Measurements from ENCODE around the gene LRP1. TPM values are rescaled to one million over a fixed set of nuclear protein-coding genes. Genes with fewer than 3 reads are reported as not detected.

Gene LRP1
- polyA plus RNA-seq, 1 donor (not counting 4 experiments of a cell fraction or from before 2014, with no cell fraction given): 4.9 TPM

GRCh38 chr12:57230381-57231155, 102.3 kb downstream of the LRP1 start:
- Histone ChIP-seq H3K79me2 (ENCODE audit: control insufficient read depth, insufficient read depth, low read length) (peaks cover 25% of the 10 kb centered on the region), H3K4me3 (ENCODE audit: control insufficient read depth in 2 of 3, extremely low read depth in 1 of 3, insufficient read depth in 2 of 3, low read depth in 1 of 3, low read length in 3 of 3) (peak overlapping the region; percentile 63 to 97 (median 72)), H3K36me3 (ENCODE audit: control insufficient read depth in 2 of 2, extremely low read depth in 1 of 2, insufficient read depth in 2 of 2, low read length in 2 of 2) (peaks cover 25 to 41% of the 10 kb centered on the region in 2 experiments), H2AFZ (ENCODE audit: control insufficient read depth, low read length) (no peak overlapping the region), H3K4me2 (ENCODE audit: control insufficient read depth, extremely low read depth, insufficient read depth, low read depth, low read length) (peak overlapping the region; percentile 96), H3K9ac (ENCODE audit: control insufficient read depth, extremely low read depth, insufficient read depth, low read length) (peak overlapping the region; percentile 98), H3K4me1 (ENCODE audit: control insufficient read depth, extremely low read depth, insufficient read depth, low read length) (peaks cover 43% of the 10 kb centered on the region), H3K9me1 (ENCODE audit: control insufficient read depth, extremely low read depth, insufficient read depth, low read length) (no peaks in the 10 kb centered on the region), H4K20me1 (ENCODE audit: control insufficient read depth, extremely low read depth, insufficient read depth, low read length) (no peaks in the 10 kb centered on the region), H3K9me3 (ENCODE audit: control insufficient read depth, low read depth, low read length) (no peaks in the 10 kb centered on the region), H3K27ac (ENCODE audit: control insufficient read depth, insufficient read depth, low read length) (peak overlapping the region; percentile 94), H3K27me3 (ENCODE audit: control insufficient read depth, extremely low read depth, insufficient read depth, low read length) (no peaks in the 10 kb centered on the region)
- dilution Hi-C loops (cut with MboI; ENCODE audit: extremely low pct_ligation_motif_present, low sequenced_read_pairs): no loop called here
- no peak for DNase-seq (ENCODE audit: low read depth, low spot score)
- TF ChIP-seq EZH2 (IDR thresholded peaks at IDR 0.05; ENCODE audit: low read length) (no peak), CTCF (optimal IDR thresholded peaks at IDR 0.05 in 1 of 3, IDR thresholded peaks at IDR 0.05 in 1 of 3, conservative IDR thresholded peaks at IDR 0.05 in 1 of 3; ENCODE audit: extremely low read depth in 1 of 3, insufficient read depth in 2 of 3, low read length in 3 of 3) (no peak)
- no peak for FAIRE-seq

DNA sequence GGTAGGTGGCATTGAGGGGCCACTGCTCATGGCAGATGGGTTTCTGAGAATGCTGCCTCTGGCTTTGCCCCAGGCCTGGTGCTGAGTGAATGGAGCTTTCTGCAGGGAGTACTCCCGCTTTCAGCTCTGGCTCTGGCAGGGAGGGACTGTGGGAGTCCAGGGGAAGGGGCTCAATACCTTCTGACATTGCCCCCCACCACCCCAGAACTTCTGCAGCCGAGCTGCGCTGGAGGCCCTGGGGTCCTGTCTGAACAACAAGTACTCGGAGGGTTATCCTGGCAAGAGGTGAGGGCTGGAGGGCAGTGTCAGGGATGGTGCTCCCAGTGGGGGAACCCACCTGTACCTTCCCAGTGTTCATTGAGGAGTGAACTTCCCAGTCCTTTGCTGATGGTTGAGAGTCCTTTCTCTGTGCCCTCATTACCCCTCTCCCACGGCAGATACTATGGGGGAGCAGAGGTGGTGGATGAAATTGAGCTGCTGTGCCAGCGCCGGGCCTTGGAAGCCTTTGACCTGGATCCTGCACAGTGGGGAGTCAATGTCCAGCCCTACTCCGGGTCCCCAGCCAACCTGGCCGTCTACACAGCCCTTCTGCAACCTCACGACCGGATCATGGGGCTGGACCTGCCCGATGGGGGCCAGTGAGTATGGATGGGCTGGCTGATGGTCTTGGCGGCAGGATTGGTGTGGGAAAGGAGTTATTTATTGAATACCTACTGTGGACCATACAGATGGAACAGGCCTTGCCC, 103.2 kb downstream of the LRP1 start:
- Histone ChIP-seq H3K9me1 (ENCODE audit: control insufficient read depth, extremely low read depth, insufficient read depth, low read length) (no peaks in the 10 kb centered on the region), H2AFZ (ENCODE audit: control insufficient read depth, low read length) (no peak overlapping the region), H3K27ac (ENCODE audit: control insufficient read depth, insufficient read depth, low read length) (no peak overlapping the region), H4K20me1 (ENCODE audit: control insufficient read depth, extremely low read depth, insufficient read depth, low read length) (no peaks in the 10 kb centered on the region), H3K27me3 (ENCODE audit: control insufficient read depth, extremely low read depth, insufficient read depth, low read length) (no peaks in the 10 kb centered on the region), H3K79me2 (ENCODE audit: control insufficient read depth, insufficient read depth, low read length) (peaks cover 25% of the 10 kb centered on the region), H3K4me1 (ENCODE audit: control insufficient read depth, extremely low read depth, insufficient read depth, low read length) (peaks cover 52% of the 10 kb centered on the region), H3K9me3 (ENCODE audit: control insufficient read depth, low read depth, low read length) (no peaks in the 10 kb centered on the region), H3K4me3 (ENCODE audit: control insufficient read depth in 2 of 3, extremely low read depth in 1 of 3, insufficient read depth in 2 of 3, low read depth in 1 of 3, low read length in 3 of 3) (peak overlapping the region in 1 of 3 experiments; percentile 97), H3K9ac (ENCODE audit: control insufficient read depth, extremely low read depth, insufficient read depth, low read length) (peak overlapping the region; percentile 98), H3K36me3 (ENCODE audit: control insufficient read depth in 2 of 2, extremely low read depth in 1 of 2, insufficient read depth in 2 of 2, low read length in 2 of 2) (peaks cover 25 to 41% of the 10 kb centered on the region in 2 experiments), H3K4me2 (ENCODE audit: control insufficient read depth, extremely low read depth, insufficient read depth, low read depth, low read length) (peak overlapping the region; percentile 96)
- dilution Hi-C loops (cut with MboI; ENCODE audit: extremely low pct_ligation_motif_present, low sequenced_read_pairs): no loop called here
- no peak for DNase-seq (ENCODE audit: low read depth, low spot score)
- no peak for FAIRE-seq
- TF ChIP-seq CTCF (optimal IDR thresholded peaks at IDR 0.05 in 1 of 3, IDR thresholded peaks at IDR 0.05 in 1 of 3, conservative IDR thresholded peaks at IDR 0.05 in 1 of 3; ENCODE audit: extremely low read depth in 1 of 3, insufficient read depth in 2 of 3, low read length in 3 of 3) (no peak), EZH2 (IDR thresholded peaks at IDR 0.05; ENCODE audit: low read length) (no peak)
